ENCODE results near the gene TTC33. TPM values are rescaled to one million over a fixed set of nuclear protein-coding genes. Genes with fewer than 3 reads are reported as not detected.

The TTC33 gene
- total RNA-seq, 2 donors from 2014 or later, result 10.6 to 19.8 TPM

DNA sequence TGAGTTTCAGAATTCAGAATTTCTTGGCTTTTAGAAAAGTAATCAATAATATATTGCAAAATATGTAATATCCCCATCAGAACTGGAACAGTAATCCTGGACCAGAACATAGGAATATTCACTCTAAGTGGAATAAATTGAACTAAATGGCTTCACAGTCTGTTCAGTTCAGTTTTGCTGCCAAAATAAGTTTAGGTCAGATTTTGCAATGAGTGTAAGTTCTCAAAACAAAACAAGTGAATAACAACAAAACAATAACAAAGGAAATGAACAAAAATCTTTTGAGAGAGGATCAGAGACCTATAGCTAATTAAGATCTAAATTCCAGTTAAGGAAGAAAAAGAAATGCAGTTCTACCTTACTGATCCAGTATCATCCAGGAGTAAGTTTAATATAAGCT is 66.8 kb downstream of the TTC33 start:
- Histone ChIP-seq H3K4me1 (peaks cover 6% of the 10 kb centered on the region), H3K27ac (peak overlapping the region; percentile 10), H3K36me3 (peaks cover 14% of the 10 kb centered on the region), H3K27me3 (no peaks in the 10 kb centered on the region), H3K9me3 (no peaks in the 10 kb centered on the region), H3K9ac (ENCODE audit: low read depth in 2 of 2, low read length in 2 of 2) (no peak overlapping the region), H3K4me3 (no peak overlapping the region)
- no peak for DNase-seq
- intact Hi-C loops (cut with DNase I), result loop anchor here (5.0 to 10.0 kb wide), 3 partner anchors 664 to 1107 kb away; no protein-coding TSS in a partner anchor
- TF ChIP-seq, protein P1, sequence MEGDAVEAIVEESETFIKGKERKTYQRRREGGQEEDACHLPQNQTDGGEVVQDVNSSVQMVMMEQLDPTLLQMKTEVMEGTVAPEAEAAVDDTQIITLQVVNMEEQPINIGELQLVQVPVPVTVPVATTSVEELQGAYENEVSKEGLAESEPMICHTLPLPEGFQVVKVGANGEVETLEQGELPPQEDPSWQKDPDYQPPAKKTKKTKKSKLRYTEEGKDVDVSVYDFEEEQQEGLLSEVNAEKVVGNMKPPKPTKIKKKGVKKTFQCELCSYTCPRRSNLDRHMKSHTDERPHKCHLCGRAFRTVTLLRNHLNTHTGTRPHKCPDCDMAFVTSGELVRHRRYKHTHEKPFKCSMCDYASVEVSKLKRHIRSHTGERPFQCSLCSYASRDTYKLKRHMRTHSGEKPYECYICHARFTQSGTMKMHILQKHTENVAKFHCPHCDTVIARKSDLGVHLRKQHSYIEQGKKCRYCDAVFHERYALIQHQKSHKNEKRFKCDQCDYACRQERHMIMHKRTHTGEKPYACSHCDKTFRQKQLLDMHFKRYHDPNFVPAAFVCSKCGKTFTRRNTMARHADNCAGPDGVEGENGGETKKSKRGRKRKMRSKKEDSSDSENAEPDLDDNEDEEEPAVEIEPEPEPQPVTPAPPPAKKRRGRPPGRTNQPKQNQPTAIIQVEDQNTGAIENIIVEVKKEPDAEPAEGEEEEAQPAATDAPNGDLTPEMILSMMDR (IDR thresholded peaks at IDR 0.05), result no peak

DNA sequence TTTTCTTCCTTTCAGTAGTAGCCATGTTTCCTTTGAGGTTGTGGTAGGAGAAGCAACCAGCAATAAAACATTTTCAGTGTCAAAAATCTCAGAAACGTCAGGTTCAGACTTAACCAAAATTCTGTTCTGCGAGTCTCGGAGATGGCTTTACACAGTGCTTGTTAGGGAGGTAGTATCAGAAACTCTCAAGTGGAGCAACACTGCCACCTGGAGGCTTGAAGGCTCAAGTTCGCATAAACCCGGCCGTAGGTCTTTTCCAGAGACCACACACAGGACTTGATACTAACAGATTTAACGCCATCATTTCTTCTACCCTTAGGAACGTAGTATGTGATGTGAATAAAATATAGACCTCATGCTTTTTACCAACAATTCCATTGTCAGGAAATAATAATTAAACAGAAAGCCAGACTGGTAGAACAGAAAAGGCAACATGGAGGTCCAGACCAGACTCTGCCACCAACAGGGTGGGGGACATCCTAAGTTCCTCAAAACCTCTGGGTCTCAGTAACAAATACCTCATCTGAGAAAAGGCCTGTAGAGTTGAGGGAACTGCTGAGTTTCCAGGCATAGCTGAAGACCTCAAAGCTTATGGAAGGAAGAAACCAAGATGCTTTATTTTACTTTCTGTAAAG is 67.5 kb downstream of the TTC33 start:
- H3K27me3 ChIP-seq, result no peaks in the 10 kb centered on the region
- no peaks in the 10 kb centered on the region for H3K9me3 ChIP-seq
- intact Hi-C loops (cut with DNase I), result loop anchor here (5.0 to 10.0 kb wide), 3 partner anchors 663 to 1106 kb away; no protein-coding TSS in a partner anchor
- peaks cover 6% of the 10 kb centered on the region for H3K4me1 ChIP-seq
- peak overlapping the region; percentile 18 for H3K27ac ChIP-seq
- DNase-seq, result peak; percentile 91
- H3K4me3 ChIP-seq, result no peak overlapping the region
- TF ChIP-seq, protein P1 (IDR thresholded peaks at IDR 0.05), result peak; percentile 74
- peak overlapping the region in 1 of 2 donors; percentile 14 for H3K9ac ChIP-seq (ENCODE audit: low read depth in 2 of 2, low read length in 2 of 2)
- peaks cover 14% of the 10 kb centered on the region for H3K36me3 ChIP-seq

DNA sequence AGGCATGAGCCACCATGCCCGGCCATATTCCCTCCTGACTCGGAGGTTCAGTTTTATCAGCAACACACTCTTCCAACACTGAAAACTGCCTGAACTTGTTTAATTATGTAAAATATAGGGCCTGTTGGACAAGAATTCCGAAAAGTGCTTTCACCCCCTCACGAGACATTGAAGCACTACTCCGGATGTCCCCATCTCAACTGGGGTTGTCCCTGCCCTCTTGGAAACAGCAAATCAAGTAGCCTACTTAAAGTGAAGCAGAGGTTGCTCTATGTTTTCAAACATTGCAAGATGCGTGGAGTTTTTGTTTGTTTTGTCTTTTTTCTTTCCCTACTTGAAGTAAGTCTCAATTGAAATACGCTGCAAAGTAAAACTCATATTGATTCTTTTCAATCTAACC is 68.4 kb downstream of the TTC33 start:
- Histone ChIP-seq H3K27ac (peak overlapping the region; percentile 18), H3K9ac (ENCODE audit: low read depth in 2 of 2, low read length in 2 of 2) (peak overlapping the region in 1 of 2 donors; percentile 36)
- intact Hi-C loops (cut with DNase I), result loop anchor here (5.0 to 10.0 kb wide), 3 partner anchors 663 to 1105 kb away; no protein-coding TSS in a partner anchor

DNA sequence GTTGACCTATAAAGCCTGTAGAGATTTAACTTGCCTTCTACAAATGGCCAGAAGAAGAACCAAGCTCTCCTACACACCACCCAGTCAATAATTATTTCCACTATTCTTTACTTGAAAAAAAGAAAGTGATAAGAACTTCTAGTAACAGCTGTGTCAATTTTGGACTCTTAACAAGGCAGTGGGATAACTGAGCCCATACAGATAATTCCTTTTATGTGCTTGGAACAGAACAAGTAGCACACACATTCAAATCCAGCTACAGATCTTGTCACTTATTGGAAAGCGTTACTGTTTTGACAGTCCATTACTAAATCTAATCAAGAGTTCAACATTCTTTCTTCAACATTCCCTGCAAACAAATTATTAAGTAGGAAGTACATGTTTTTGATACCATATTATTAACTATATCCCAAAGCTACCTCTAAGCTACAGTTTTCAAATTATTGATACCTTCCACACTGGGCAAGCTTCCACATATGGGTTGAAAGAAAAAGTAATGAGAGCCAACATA is 69.7 kb downstream of the TTC33 start:
- Histone ChIP-seq H3K9me3 (no peaks in the 10 kb centered on the region), H3K9ac (ENCODE audit: low read depth in 2 of 2, low read length in 2 of 2) (peak overlapping the region in 1 of 2 donors; percentile 1), H3K27me3 (no peaks in the 10 kb centered on the region), H3K4me1 (peaks cover 6% of the 10 kb centered on the region), H3K4me3 (no peak overlapping the region), H3K36me3 (no peaks in the 10 kb centered on the region), H3K27ac (peak overlapping the region; percentile 18)
- TF ChIP-seq, protein P1 (IDR thresholded peaks at IDR 0.05), result no peak
- DNase-seq, result no peak
- intact Hi-C loops (cut with DNase I), result loop anchor here (5.0 to 10.0 kb wide), 3 partner anchors 661 to 1104 kb away; no protein-coding TSS in a partner anchor

More for the DNA sequence above, 68.4 kb downstream of the TTC33 start:
- Histone ChIP-seq H3K27me3 (no peaks in the 10 kb centered on the region), H3K4me1 (peaks cover 6% of the 10 kb centered on the region), H3K36me3 (peaks cover 6% of the 10 kb centered on the region), H3K9me3 (no peaks in the 10 kb centered on the region), H3K4me3 (no peak overlapping the region)
- no peak for DNase-seq
- TF ChIP-seq, protein P1 (IDR thresholded peaks at IDR 0.05), result no peak

DNA sequence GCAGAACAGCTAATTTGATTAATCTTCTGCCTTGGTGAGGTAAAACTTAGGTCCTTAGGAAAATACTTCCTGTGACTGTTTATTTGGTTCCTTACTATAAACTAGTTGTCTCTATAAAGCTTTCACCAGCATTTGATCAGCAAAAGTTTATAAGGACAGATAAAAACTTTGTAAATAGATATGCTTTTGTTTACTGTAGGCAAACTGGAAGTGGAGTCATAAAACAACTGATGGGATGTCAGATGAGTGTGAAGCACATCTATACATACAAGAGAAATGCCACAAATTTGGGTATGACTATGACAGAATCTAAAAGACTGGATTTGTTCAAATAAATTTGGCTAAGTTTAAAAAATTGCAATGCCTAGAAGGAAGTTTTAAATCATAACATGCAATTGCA is 70.6 kb downstream of the TTC33 start:
- peak overlapping the region in 1 of 2 donors; percentile 49 for H3K9ac ChIP-seq (ENCODE audit: low read depth in 2 of 2, low read length in 2 of 2)
- no peak for DNase-seq
- TF ChIP-seq, protein P1 (IDR thresholded peaks at IDR 0.05), result no peak
- H3K9me3 ChIP-seq, result no peaks in the 10 kb centered on the region
- peaks cover 6% of the 10 kb centered on the region for H3K4me1 ChIP-seq
- peak overlapping the region; percentile 63 for H3K4me3 ChIP-seq
- peak overlapping the region; percentile 41 for H3K27ac ChIP-seq
- H3K36me3 ChIP-seq, result no peaks in the 10 kb centered on the region
- intact Hi-C loops (cut with DNase I), result loop anchor here (5.0 to 10.0 kb wide), 3 partner anchors 660 to 1103 kb away; no protein-coding TSS in a partner anchor
- H3K27me3 ChIP-seq, result no peaks in the 10 kb centered on the region

Data from colonic mucosa (tissue), 4 donors.